ELR (cell line): ENCODE results near the gene TENM4.
"Not testable (repeated sequence)": the region's sequence is repeated elsewhere in the genome, so short reads cannot be mapped to it uniquely, and the experiment has no call there.

ENCODE experiments used
- DNase-seq: peaks from one replicate; pipeline ENCODE4 v3.0.0-alpha.2; 2015; ENCODE audit warnings: low read depth

The TENM4 gene

DNA sequence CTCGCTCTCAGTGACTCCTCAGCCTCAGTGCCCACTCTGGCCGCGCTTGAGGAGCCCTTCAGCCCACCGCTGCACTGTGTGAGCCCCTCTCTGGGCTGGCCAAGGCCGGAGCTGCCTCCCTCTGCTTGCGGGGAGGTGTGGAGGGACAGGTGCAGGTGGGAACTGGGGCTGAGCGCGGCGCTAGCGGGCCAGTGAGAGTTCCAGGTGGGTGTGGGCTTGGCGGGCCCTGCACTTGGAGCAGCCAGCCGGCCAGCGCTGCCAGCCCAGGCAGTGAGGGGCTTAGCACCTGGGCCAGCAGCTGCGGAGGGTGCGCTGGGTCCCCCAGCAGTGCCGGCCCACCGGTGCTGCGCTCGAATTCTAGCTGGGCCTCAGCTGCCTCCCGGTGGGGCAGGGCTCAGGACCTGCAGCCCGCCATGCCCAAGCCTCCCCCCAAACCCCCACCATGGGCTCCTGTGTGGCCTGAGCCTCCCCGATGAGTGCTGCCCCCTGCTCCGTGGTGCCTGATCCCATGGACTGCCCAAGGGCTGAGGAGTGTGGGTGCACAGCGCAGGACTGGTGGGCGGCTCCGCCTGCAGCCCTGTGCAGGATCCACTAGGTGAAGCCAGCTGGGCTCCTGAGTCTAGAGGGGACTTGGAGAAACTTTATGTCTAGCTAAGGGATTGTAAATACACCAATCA is 802.0 kb downstream of the TENM4 start:
- no peak for DNase-seq

GRCh38 chr11:78637527-78637926 is 803.3 kb downstream of the TENM4 start:
- DNase-seq = not testable (repeated sequence)

DNA sequence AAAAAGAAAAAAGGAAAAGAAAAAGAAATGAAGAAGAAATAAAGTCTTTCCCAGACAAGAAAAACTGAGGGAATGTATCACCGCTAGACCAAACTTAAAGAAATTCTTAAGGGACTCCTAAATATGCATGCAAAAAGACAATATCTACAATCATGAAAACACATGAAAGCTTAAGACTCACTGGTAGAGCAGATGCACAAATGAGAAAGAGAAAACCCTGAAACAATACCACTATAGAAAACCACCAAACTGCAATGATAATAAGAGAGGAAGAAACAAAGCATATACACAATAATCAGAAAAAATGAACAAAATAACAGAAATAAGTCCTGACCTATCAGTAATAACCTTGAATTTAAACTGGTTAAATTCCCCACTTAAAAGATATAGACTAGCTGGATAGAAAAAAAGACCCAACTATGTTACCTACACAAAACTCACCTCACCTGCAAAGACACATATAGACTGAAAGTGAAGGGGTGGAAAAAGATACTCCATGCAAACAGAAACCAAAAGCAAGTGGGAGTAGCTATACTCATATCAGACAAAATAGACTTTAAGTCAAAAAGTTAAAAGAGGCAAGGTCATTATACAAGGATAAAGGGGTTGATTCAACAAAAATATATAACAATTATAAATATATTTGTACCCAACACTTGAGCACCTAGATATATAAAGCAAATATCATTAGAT is 804.9 kb downstream of the TENM4 start:
- no peak for DNase-seq

GRCh38 chr11:78633516-78634310 is 807.1 kb downstream of the TENM4 start:
- no peak for DNase-seq

- no peak for DNase-seq
These were observed 810.1 kb downstream of the TENM4 start for GRCh38 chr11:78630561-78631303.

DNA sequence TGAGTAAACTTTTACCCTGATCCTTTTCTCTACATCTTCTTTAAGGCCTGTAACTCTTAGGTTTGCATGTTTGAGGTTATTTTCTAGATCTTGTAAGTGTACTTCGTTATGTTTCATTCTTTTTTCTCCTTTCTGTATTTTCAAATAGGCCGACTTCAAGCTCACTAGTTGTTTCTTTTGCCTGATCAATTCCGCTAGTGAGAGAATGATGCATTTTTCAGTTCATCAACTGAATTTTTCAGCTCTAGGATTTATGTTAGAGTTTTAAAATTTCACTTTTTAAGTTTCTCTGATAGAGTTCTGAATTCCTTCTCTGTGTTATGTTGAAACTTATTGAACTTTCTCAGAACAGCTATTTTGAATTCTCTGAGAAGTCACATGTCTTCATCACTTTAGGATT is 810.7 kb downstream of the TENM4 start:
- DNase-seq = no peak

GRCh38 chr11:78622666-78623065 is 818.2 kb downstream of the TENM4 start:
- DNase-seq = no peak

GRCh38 chr11:78620159-78620558 is 820.7 kb downstream of the TENM4 start:
- DNase-seq = no peak

- DNase-seq = no peak
These were observed 825.1 kb downstream of the TENM4 start for GRCh38 chr11:78615724-78616123.

GRCh38 chr11:78613378-78613813 is 827.4 kb downstream of the TENM4 start:
- DNase-seq = no peak

DNA sequence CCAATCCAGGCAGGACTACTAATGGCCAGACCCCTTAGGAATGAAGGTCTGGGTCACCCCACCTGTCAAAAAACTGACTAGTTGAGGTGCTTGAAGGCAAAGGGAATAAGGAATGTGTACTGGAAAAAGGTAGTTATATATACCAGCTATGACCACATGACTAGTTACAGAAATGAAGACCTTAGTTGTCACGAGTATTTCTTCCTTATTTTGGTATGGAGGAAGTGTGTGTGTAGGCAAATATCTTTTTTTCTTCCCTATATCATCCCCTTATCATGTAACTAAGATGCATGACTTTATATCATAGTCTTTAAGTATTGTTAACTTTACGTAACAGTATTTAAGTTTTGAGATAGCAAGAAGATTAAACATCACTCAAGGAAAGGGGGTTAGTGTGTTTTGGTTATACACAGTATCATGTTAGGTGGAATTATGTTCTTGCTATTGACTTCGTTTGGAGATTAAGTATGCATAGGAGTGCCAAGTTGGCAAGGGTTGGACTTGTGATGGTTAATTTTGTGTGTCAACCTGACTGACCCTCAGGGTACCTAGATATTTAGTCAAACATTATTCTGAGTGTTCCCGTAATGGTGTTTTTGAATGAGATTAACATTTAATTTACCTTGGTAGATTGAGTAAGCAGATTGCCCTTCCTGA is 828.0 kb downstream of the TENM4 start:
- DNase-seq = no peak

DNA sequence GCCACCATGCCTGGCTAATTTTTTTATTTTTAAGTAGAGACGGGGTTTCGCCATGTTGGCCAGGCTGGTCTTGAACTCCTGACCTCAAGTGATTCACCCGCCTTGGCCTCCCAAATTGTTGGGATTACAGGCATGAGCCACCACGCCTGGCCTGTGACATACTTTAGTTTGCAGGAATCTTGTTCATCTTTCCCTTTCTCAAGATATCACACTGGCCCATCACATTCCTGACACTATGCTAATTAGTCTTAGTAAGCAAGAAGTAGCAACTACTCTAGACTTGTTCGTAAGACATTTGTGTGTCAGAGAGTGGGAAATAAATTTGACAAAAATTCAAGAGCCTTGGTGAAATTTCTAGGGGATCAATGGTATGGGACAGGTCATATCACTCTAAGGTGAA is 831.5 kb downstream of the TENM4 start:
- not testable (repeated sequence) for DNase-seq

DNA sequence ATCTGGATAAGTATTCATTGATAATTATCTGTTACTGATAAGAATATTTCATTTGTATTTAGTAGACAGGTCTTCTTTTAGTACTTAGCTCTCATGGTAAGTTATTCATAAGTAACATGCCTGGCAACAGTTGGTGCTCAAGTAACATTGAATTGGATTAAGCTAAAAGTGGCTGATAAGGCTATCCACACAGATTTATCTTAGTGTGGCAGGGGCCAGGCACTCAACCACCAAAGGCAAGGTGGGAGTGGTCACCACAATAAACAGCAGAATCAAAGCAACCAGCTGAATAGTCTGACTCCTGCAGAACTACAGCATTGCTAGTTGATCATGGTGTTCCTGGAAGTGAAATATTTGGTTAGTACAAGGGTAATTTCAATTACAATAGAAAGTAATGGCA is 833.1 kb downstream of the TENM4 start:
- no peak for DNase-seq

DNA sequence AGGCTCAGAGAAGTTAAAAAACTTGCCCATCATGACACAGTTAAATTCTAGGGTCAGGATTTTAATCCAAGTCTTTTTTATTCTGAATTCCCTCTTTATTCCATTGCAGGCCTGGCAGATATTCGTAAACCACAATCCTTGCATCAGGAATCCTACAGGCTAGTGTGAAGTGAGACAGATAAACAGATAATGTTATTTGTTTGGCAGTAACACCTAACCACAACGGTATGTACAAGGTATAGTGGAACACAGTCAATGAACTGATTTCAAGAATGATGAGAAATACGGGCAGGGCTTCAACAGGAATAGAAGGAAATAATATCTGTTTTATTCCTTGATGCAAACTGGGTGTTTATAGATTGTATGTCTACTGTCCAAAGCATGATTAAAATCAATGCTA is 834.2 kb downstream of the TENM4 start:
- DNase-seq = no peak

- DNase-seq = peak; percentile 8
These were observed 835.5 kb downstream of the TENM4 start for GRCh38 chr11:78605296-78605695.

DNA sequence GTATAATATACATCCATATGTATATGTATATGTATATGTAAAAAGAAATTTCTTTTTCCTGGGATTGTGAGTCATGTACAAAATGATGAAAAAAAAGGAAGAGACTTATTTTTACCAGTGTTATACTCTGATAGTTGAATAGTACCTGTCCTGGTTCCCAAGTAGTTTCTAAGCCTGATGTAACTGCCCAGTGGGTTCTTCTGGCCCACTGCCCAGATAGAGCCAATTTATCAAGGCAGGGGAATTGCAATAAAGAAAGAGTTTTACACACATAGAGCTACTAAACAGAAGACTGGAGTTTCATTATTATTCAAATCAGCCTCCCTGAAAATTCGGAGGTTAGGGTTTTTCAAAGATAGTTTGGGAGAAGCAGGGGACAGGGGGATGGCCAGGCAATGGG is 837.0 kb downstream of the TENM4 start:
- DNase-seq = no peak
